ENCODE measurements around the gene SNAP29. TPM values are rescaled to one million over a fixed set of nuclear protein-coding genes. Genes with fewer than 3 reads are reported as not detected.

Gene SNAP29
- total and polyA plus RNA-seq, 4 donors = 14.8 to 27.2 (median 17.1) TPM

GRCh38 chr22:20884454-20884853 is 25.6 kb downstream of the SNAP29 start:
- no peaks in the 10 kb centered on the region for H3K4me1 ChIP-seq (ENCODE audit: control insufficient read depth in 5 of 5, insufficient read depth in 5 of 5, low read length in 5 of 5)
- peaks cover 8 to 39% (median 15%) of the 10 kb centered on the region in 4 donors for H3K36me3 ChIP-seq (ENCODE audit: control insufficient read depth in 4 of 4, insufficient read depth in 4 of 4, low read length in 4 of 4)
- WGBS, 2 donors = 81 to 88% methylated on average over 4 of the region's 4 CpGs
- H3K27ac ChIP-seq (ENCODE audit: low read depth in 1 of 2, low read length in 1 of 2) = no peak overlapping the region
- H3K9ac ChIP-seq (ENCODE audit: insufficient read depth in 1 of 2, low read length in 2 of 2) = no peak overlapping the region
- TF ChIP-seq, protein P1, sequence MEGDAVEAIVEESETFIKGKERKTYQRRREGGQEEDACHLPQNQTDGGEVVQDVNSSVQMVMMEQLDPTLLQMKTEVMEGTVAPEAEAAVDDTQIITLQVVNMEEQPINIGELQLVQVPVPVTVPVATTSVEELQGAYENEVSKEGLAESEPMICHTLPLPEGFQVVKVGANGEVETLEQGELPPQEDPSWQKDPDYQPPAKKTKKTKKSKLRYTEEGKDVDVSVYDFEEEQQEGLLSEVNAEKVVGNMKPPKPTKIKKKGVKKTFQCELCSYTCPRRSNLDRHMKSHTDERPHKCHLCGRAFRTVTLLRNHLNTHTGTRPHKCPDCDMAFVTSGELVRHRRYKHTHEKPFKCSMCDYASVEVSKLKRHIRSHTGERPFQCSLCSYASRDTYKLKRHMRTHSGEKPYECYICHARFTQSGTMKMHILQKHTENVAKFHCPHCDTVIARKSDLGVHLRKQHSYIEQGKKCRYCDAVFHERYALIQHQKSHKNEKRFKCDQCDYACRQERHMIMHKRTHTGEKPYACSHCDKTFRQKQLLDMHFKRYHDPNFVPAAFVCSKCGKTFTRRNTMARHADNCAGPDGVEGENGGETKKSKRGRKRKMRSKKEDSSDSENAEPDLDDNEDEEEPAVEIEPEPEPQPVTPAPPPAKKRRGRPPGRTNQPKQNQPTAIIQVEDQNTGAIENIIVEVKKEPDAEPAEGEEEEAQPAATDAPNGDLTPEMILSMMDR (IDR thresholded peaks at IDR 0.05; ENCODE audit: control extremely low read depth, extremely low read depth) = no peak
- no peak overlapping the region for H3K4me3 ChIP-seq
- no peaks in the 10 kb centered on the region for H3K9me3 ChIP-seq (ENCODE audit: control insufficient read depth in 4 of 4, insufficient read depth in 3 of 4, low read length in 3 of 4)
- ATAC-seq (ENCODE audit: insufficient read depth, low FRiP score) = no peak
- no peak for DNase-seq
- H3K27me3 ChIP-seq (ENCODE audit: control insufficient read depth in 3 of 3, insufficient read depth in 3 of 3, low read length in 2 of 3) = no peaks in the 10 kb centered on the region

- Histone ChIP-seq H3K4me3 (no peak overlapping the region), H3K9ac (ENCODE audit: insufficient read depth in 1 of 2, low read length in 2 of 2) (no peak overlapping the region)
- ATAC-seq (ENCODE audit: insufficient read depth, low FRiP score) = no peak
Measured at GRCh38 chr22:20885017-20885556, 26.3 kb downstream of the SNAP29 start.

GRCh38 chr22:20885557-20886323 is 26.9 kb downstream of the SNAP29 start:
- DNase-seq = peak; percentile 64 to 74 (median 71)
- Histone ChIP-seq H3K27ac (ENCODE audit: low read depth in 1 of 2, low read length in 1 of 2) (peak overlapping the region in 1 of 2 donors; percentile 76), H3K9ac (ENCODE audit: insufficient read depth in 1 of 2, low read length in 2 of 2) (no peak overlapping the region), H3K36me3 (ENCODE audit: control insufficient read depth in 4 of 4, insufficient read depth in 4 of 4, low read length in 4 of 4) (peaks cover 8 to 36% (median 18%) of the 10 kb centered on the region in 4 donors), H3K4me3 (no peak overlapping the region), H3K4me1 (ENCODE audit: control insufficient read depth in 5 of 5, insufficient read depth in 5 of 5, low read length in 5 of 5) (no peaks in the 10 kb centered on the region), H3K27me3 (ENCODE audit: control insufficient read depth in 3 of 3, insufficient read depth in 3 of 3, low read length in 2 of 3) (no peaks in the 10 kb centered on the region), H3K9me3 (ENCODE audit: control insufficient read depth in 4 of 4, insufficient read depth in 3 of 4, low read length in 3 of 4) (no peaks in the 10 kb centered on the region)
- TF ChIP-seq, protein P1 (IDR thresholded peaks at IDR 0.05; ENCODE audit: control extremely low read depth, extremely low read depth) = peak; percentile 85
- ATAC-seq (ENCODE audit: insufficient read depth, low FRiP score) = peak; percentile 99
- WGBS, 2 donors = 19 to 20% methylated on average over 9 to 10 of the region's 10 CpGs

More at GRCh38 chr22:20885017-20885556, 26.3 kb downstream of the SNAP29 start:
- Histone ChIP-seq H3K27me3 (ENCODE audit: control insufficient read depth in 3 of 3, insufficient read depth in 3 of 3, low read length in 2 of 3) (no peaks in the 10 kb centered on the region), H3K27ac (ENCODE audit: low read depth in 1 of 2, low read length in 1 of 2) (peak overlapping the region in 1 of 2 donors; percentile 76), H3K4me1 (ENCODE audit: control insufficient read depth in 5 of 5, insufficient read depth in 5 of 5, low read length in 5 of 5) (no peaks in the 10 kb centered on the region), H3K9me3 (ENCODE audit: control insufficient read depth in 4 of 4, insufficient read depth in 3 of 4, low read length in 3 of 4) (no peaks in the 10 kb centered on the region), H3K36me3 (ENCODE audit: control insufficient read depth in 4 of 4, insufficient read depth in 4 of 4, low read length in 4 of 4) (peaks cover 8 to 39% (median 17%) of the 10 kb centered on the region in 4 donors)
- 71 to 81% methylated on average over 8 of the region's 8 CpGs for WGBS, 2 donors
- DNase-seq = no peak
- TF ChIP-seq, protein P1 (IDR thresholded peaks at IDR 0.05; ENCODE audit: control extremely low read depth, extremely low read depth) = no peak

All from lung (tissue), 12 donors.